ENCODE results near the gene FIG4.

DNA sequence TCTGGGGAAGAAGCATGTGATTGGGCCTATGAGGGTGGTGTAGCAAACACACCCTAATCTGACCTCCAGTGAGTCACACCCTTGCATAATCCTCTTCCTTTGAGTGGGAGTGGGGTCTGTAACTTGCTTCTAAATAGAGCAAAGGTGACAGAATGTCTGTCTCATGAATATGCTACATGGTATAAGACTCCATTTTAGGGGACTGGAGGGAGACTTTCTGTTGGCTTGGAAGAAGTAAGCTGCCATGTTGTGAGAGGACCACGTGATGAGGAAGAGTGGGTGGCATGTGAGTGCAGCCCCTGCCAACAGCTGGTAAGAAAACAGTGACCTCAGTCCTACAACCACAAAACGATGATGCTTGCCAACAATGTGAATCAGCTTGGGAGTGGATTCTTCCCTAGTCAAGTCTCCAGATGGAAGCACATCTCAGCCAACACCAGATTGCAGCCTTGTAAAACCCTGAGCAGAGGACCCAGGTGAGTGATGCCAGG is 3.8 kb upstream of the FIG4 start:
- TF ChIP-seq POLR2A (IDR thresholded peaks at IDR 0.05; ENCODE audit: low read depth, low read length) (no peak), CTCF (conservative IDR thresholded peaks at IDR 0.05; ENCODE audit: low read depth, low read length) (no peak), RAD21 (IDR thresholded peaks at IDR 0.05; ENCODE audit: low read length) (no peak), SMC3 (IDR thresholded peaks at IDR 0.05; ENCODE audit: low read depth, low read length) (no peak), RFX5 (IDR thresholded peaks at IDR 0.05; ENCODE audit: low read depth, low read length) (no peak)
